GM19023 (cell line): Measurements from ENCODE around the gene RHOD.
A peak's percentile ranks its signal among the peaks of the same experiment; 100 is the strongest.

ENCODE experiments used
- ATAC-seq: cut with Tn5 transposase; IDR thresholded peaks from one replicate; pipeline ENCODE4 v1.9.1; 2021; ENCODE audit warnings: mild to moderate bottlenecking, moderate library complexity; ENCODE audit not compliant: unreplicated experiment

The RHOD gene

DNA sequence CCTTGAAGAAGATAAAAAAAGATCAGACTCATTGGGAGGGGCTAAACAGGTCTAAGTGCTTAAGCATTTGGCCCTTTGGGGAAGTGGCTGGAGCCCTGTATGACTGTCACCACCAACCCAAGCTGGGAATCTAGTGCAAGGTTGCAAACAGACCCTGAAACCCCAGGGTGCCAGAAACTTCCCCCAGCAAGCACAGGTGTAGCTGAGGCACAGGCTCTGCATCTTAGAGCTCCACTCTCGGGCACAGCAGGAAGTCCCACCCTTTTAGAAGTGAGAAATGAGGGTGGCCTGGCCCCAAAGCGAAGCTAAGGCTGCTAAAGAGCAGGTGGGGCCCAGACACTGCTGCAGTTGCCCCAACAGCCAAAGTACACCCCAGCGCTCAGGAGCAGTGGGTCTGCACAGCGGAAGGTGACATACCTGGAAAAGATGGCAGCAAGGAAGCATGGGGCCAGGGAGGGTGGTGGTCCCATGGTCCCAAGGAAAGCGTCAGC is 56.6 kb downstream of the RHOD start:
- ATAC-seq, result peak; percentile 74

DNA sequence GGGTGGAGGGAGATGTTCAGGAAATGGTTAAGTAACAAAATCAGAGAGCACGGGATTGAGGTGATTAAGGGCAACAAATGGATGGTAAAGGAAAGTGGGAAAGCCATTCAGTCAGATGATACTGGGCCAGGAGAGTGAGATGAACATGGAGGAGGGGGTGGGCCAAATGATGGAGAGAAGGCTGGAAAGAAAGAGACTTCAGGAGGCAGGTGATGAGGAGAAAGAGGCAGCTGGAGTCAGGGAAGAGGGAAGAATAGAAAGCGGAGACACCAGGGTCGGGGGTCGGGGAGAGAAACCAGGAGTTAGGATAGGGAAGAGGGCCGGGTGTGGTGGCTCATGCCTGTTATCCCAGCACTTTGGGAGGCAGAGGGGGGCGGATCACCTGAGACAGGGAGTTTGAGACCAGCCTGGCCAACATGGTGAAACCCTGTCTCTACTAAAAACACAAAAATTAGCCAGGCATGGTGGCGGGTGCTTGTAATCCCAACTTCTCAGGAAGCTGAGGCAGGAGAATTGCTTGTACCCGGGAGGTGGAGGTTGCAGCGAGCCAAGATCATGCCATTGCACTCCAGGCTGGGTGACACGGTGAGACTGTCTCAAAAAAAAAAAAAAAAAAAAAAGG is 57.7 kb downstream of the RHOD start:
- ATAC-seq, result no peak

DNA sequence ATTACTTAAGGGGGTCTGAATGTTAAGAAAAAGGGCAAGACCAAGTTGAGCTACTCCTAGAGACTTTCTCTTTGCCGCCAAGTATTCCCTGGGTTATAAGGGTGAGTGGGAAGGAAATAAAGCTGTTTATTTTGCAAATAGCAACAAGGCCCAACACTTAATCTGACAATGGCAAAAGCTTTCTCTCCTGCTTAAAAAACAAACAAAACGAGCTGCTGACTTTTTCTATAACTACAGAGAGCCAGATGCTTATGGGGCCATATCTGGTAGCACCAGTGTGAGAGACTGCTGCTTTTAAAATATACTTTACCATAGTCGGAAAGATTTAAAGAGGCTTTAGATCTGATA is 60.1 kb downstream of the RHOD start:
- ATAC-seq, result no peak

DNA sequence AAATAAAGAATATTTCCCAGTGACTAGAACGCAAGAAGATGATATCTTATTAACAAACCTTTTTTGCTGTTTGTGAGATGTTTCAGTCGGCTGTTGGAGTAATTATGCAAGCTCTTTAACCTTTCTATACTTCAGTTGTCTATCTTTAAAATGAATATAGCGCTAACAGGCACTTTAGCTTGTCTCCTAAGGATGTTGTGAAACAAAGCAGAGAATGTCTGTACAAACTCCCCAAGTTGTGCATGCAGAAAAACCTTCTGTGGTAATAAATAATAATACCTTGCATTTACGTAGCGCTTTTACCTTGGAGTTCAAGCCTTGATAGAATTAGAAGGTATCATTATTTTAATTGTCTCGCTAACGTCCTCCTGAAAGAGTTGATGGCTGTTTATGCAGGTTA is 60.5 kb downstream of the RHOD start:
- ATAC-seq, result no peak

DNA sequence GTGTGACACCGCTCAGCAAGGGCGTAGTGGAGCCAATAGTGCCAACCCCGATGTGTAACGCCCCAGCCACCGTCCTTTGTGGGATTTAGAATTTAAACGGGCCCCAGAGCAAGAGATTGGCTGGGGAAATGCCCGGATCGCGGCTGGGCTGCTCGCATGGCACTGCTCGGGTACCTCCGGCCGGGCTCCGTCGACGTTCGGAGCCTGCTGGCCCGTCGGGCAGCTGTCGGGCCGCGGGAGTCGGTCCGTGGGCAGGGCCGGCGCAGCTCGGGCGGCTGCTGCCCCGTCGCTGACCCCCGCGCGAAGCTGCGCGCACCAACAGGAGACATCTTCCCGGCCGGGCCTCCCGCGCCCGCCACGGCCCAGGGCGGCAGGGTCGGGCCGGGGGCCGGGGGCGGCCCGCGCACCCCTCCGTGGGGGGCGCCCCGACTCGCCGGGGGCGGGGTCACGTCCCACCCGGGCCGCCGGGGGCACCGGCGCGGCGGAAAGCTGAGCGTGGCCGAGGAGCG is 61.1 kb downstream of the RHOD start:
- peak; percentile 0 for ATAC-seq

DNA sequence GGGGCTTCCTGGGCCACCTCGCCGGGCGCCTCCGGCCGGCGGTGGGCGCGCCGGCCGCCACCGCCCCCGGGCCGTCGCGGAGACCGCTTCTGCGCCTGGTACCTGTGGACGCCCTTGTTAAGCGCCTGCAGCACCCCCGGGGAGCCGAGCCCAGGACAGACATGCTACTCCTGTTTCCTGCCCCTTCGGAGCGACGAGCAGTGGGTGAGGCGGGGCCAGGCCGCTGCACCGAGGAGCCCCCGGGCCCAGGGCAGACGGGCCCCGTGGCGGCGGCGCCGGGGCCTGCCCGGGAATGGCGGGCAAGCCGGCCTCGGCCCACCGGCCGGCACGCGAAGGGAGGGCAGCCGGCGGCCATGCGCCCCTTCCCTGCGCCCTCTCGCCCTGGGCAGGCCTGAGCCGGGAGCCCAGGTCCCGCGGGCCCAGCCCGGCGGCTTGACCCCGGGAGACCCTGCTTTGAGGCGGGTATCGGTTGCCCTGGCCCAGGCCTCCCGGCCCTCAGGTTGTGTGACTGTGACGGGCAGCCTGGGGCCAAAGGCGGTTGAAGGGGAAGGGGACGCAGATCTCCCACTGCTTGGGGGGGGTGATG is 61.6 kb downstream of the RHOD start:
- peak; percentile 5 for ATAC-seq

DNA sequence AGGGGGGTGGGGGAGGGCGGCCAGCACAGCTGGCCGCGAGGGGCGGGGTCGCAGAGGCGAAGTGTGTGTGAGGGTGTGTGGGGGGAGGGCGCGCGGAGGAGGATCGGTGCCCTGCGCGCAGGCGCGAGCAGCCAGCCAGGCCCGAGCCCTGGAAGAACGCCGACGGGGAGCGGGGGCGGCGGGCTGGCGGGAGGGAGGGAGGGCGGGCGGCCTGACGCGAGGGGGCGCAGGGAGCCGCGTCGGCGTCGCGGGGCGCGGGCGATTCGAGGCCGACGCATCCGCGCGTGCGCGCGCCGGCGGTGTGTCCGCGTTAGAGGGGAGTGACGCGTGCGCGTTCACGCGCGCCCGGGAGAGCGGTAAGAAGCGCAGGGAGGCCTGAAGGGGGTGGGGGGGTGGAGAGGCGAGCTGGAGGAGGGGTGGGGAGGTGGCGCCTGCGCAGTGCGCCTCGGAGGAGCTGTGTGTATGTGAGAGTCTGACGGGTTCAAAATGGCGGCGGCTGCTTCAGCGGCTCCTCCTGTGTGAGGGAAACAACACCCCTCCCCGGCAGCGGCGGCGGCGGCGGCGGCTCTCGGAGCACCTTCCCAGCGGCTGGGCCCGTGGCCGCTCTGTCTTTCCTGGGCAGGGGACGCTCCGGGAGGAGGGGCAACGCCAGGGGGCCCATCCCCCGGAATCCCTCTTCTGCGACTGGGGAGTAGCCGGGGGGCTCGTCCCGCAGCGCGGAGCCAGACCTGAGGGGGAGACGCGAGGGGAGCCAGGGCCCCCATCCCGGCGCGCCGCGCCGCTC is 62.3 kb downstream of the RHOD start, which contains the start of gene KDM2A:
Gene KDM2A (plus strand): TSS at position 463 of the 784 bp plus-strand sequence. CDS start 2,054 bp downstream, outside the sequence.
- peak; percentile 67 for ATAC-seq

DNA sequence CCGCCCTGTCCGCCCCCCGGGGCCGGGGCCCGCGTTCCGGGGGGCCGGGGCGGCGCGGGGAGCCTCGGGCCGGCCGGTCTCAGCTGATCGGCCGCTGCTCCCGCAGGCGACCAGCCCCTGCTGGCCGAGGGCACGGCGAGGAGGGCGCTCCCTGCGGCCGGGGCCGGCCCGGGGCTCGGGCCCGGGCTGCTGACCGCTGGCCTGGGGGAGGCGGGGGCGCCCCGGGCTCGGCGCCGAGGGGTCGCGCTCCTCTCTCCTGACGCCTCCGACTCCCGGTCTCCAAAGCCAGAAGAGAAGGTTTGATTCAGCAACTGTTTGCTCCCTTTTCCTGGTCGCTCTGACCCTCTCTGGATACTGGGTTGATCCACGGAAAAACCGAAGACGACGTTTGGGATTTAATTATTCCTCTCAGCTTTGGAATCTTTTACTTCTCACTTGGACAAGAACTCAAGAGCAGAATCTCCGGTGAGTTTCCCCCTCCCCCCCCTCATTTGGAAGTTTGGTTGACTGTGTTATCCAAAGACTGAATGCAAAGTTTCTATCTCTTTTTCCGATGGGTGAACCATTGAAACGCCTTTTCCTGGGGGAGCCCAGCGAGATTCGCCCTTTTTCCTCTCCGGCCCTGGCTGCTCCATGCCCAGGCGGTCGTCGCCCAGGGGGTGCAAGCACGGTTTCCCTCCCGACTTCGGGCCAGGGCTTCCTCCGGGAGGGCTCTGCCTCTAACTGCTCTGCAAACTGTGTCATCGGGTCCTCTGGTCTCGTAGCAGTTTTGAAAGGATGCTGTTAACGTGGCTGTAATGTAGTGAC is 63.1 kb downstream of the RHOD start:
- peak; percentile 9 for ATAC-seq

DNA sequence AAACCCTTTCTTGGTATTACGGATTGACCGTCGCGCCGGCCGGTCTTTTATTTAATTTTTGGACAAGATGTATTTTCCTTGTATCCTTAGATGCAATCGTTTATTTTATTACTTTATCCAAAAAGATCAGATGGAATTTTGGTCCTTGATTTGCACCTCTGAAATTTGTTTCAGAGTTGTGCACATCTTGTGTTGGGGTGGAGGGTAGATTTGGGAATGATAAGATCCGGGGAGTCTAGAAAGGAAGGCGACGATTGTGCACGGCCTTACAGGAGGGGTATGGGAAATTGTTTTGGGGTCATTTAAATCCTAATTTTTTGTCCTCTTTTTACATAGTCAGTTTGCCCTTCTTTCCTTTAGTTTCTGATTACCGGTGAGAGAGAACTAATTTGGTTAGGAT is 63.8 kb downstream of the RHOD start:
- no peak for ATAC-seq

DNA sequence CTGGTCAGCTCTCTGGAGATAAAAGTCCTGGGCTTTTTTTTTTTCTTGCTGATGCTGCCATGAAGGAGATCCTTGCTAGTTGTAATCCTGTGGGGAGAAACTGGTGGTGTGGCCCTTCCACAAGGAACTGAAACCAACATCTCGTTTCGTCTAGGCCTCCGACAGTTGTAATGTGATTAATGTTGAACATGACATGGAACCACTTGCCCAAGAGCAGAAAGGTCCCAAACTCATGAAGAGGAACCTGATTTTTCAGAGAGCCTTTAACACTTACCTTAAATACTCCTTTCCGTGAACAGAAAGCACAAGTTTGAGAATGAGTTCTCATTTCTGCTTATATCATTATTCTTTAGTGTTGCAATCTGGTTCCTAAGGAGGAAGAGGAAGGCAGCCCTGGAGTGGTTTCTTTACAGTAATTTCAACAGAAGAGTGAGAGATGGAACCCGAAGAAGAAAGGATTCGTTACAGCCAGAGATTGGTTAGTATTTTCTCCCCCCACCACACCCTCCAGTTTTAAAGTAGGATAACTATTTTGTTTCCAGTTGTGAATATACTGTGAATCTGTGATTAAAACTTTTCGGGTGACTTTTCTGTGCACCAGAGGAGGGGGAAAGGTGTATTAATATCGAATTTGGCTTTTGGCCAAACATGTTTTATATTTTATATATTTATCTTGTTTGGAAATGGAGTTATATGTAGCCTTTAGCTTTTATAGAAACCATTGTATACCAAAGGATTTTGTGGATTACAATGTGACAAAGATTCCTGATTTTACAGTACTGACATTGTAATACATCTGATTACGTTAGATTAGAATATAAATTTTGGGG is 64.4 kb downstream of the RHOD start:
- no peak for ATAC-seq
